GM21447 (cell line): Measurements from ENCODE around the gene EHD4.

Source experiments
- ATAC-seq: cut with Tn5 transposase; IDR thresholded peaks from one replicate; pipeline ENCODE4 v1.9.1; 2021; ENCODE audit not compliant: unreplicated experiment

Gene EHD4

GRCh38 chr15:41981371-41982132 is 9.2 kb upstream of the EHD4 start:
- ATAC-seq = no peak

DNA sequence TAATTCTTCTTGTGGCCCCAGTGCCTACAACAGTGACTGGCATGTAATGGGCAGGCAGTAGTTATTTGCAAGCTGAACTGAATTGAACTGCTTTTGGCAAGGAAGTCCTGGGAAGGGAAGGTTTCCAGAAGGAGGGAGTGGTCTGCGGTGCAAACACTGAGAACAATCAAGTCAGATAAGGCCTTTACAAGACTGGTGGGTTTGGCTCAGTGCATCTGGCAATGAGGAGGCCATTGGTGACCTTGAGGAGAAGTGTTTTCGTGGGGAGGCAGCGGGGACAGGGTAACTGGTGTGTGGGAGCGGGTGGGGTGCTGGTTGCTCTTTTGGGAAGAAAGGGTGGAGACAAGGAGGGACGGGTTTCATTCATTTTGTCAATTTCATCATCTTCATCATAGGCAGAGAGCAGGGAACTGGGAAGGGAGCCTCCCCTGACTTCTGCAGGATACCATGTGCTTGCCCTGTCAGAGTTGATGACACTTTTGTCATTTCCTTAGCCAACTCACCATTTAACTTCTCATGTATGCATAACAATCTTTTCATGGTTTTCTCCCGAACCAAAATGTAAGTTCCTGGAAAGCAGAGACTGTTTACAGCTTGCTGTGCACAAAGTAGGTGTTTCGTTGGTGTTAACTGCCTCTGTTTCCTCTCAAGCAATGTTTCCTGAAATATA is 8.4 kb upstream of the EHD4 start:
- no peak for ATAC-seq

DNA sequence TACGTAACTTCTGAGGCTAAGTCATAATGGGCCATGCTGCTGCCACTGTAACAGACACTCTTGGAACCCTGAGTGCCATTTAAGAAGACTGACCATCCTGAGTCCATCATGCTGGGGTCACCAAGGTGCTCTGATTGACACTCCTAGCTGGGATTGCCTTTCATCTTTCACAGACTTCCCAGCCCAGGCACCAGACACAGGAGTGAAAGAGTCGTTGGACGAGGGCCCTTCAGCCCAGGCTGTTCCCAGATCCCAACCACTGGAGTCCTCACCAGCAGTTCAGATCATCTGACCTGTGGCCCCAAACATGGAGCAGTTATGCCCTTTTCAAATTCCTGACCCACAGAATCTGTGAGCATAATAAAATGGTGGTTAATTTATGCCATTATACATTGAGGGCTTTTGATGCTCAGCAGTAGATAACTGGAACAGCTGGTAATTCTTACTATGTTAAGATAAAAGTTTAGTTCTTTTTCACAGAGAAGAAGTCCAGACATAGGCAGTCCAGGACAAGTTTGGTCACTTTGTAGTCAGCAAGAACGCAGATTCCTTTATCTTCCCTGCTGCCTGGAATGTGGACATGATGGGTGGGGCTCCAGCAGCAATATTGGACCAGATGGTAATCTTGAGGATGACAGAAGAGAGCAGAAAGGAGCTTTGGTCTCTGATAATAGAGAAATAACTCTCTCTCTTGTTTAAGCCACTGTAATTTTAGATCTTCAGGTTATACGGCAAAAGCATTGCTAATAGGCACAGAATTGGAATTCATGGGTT is 7.3 kb upstream of the EHD4 start:
- ATAC-seq = no peak

GRCh38 chr15:41978534-41978933 is 6.2 kb upstream of the EHD4 start:
- ATAC-seq = no peak

DNA sequence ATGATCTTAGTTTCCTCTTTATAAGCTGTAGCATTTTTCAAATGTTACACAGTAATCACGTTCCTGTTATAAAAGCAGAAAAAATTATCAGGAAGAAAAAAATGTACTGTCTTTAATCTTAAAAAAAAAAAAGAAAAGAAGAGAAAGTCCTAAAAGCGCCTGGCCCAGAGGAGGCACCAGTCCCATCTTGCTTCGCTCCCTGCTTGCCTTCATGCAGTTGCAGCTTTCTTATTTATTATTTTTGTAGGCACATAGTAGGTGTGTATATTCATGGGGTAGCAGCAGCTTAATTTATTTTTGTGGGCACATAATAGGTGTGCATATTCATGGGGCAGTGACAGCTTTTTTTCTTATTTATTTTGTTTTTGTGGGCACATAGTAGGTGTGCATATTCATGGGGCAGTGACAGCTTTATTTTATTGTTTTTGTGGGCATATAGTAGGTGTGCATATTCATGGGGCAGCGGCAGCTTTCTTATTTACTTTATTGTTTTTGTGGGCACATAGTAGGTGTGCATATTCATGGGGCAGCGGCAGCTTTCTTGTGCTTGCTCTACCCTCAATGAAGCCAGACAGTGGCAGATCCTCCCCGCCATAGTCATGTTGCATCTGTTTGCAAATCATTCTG is 5.5 kb upstream of the EHD4 start:
- ATAC-seq = no peak

DNA sequence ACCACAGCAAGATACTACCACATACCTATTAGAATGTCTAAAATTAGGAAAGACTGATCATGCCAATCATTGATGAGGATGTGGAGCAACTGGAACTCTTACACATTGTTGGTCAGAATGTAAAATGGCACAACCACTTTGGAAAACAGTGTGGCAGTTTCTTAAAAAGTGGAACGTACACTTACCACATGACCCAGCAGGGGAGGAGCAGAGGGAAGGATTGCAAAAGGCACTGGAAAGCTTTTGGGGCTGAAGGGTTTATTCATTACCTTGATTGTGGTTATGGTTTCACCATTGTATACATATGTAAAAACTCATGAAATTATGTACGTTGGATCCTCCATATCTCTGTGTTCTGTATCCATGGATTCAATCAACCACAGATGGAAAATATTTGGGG is 3.3 kb upstream of the EHD4 start:
- ATAC-seq = no peak

- ATAC-seq = no peak
These were observed 1.7 kb upstream of the EHD4 start for GRCh38 chr15:41974041-41974440.

DNA sequence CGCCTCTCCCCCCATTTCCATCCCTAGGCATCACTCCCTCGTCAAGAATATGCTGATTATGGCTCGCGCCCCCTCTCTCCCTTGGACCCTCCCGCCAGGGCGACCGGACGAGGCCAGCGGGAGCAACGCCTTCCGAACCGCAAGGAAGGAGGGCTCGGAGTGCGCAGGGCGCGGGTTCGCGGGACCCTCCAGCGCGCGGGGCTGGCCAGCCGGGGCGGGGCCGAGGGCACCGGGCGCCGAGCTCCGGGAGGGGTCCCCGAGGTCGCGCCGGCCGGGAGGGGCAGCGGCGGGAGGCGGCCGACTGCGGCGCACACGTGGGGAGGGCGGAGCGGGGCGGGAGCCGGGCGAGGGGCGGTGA is 483 bp downstream of the EHD4 start:
- peak; percentile 16 for ATAC-seq

DNA sequence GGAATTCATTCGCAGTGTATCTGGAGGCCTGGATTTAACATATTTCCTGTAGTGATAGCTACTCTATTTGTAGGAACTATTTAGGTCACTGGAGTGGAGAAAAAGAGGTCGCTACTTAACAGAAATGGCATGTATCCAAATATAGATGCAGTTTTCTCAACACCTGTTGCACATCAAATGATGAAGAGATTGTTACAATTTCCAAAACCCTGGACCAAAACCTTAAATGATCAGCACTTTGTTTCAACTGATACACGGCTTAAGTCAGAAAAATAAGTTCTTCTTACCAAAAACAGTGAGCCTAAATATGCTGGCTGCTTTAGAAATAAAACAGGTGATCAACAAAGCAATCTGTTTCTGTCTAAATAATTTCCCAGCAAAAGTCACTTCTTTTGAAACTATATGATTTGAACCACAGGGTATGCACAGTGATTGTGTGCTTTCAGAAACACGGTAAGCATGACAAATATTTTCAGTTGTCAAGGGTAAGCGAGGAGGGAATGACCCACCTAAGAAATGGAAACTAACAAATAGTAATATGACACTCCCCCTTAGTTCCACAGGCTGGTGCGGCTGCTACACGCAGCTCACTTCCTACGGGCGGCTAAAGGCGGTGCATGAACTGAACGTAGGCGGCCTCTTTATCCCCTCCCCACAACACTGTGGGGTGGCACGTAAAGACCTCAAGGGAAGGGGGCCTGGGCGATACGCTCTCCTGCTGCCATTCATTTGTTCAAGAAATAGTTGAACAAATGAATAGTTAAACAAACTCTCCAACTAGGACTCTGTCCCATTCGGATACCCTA is 1.1 kb downstream of the EHD4 start:
- ATAC-seq = peak; percentile 44

DNA sequence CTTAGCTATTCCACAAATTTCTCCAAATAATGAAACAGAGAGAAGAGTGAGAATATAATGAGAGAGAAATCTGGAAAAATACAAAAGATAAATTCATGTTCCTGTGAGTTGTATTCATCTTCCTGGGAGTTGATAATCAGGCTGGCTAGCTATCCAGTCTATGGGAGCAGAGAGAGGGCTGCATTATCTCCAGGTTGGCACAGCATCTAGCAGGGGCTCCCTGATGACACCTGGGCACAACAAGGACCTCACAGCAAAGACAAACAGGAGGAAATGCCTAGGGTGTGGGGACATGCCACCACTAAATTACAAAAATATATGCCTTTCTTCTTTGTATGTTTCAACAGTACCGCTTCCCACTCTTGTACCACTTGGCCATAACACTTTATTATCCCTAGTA is 1.9 kb downstream of the EHD4 start:
- ATAC-seq = no peak

DNA sequence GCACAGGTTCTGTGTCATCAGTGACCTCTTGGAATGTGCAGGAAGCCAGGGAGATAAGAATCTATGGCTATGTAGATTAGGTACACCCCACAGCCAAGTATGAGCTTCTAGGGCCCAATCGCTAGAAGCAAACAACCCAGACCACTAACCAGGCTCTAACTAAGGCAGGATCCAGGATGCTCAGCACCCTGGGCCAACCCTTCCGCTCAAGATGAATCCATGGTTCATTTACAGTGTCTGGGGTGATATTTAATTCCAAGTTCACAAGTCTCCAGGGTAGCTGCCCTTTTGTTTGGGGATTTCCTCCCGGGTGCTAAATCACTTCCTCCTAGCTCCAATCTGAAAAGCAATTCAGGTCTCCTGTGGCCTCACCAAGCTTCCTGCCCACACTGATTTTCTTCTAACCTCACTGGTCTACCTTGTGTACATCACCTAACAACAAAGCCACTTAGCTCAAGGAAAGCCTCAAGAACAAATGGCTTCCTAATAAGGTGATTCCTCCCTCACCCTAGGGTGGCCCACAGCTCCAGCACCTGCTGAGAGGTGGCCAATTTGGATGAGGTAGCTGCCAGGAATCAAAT is 2.4 kb downstream of the EHD4 start:
- no peak for ATAC-seq

GRCh38 chr15:41968701-41969100 is 3.7 kb downstream of the EHD4 start:
- no peak for ATAC-seq

DNA sequence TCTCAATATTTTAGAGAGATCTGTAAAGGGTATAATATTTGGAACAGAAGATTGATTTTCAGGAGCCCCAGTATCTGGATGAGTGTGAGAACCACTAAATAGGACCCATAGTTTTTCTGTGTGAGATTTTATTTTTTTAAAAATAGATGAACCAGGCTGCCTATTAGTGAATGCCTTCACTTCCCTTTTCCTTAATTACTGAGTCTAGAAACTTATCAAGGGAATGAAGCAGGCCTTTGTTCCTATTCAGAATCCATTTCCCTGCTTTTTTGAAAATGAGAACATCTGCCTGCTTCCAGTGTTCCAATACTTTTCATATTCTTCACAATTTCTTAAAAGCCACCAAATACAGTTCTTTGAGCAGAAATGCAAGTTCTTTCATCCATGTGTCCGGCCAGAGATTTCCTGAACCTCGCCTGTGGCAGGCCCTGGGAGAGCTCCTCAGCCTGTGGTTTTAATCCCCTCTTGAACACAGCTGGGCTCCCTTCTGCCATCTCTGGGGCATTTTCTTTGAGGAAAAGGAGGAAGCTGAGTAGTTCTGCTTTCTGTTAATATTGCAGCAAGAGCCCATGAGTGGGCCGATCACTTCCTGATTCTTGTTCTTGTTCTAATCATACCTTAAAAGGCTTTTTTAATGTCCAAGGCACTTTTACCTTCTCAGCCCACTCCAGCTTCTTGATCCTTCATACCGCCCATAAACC is 4.7 kb downstream of the EHD4 start:
- ATAC-seq = no peak

DNA sequence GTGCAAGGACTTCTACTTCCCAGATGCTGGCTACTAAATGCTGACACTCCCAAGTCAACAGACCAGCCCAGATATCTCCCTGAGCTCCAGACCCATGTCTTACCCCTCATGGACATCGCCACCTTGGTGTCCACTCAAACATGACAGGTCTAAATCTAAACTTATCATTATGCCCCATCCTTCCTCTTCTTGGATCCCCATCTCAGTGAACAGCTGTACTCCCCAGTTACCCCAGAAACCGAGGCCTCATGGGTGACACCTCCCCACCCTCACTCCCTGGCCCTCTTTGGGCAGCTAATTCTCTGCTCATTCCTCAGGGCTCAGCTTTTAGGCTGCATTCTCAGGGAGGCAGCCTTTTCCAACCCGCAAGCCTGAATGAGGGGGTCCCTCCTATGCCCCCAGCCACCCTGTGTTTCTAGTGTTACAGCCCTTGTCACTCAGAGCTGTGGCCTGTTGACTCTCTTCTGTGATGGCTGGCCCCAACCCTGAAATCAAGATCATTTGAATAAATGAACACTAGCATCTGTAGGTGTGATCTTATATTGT is 5.4 kb downstream of the EHD4 start:
- no peak for ATAC-seq

DNA sequence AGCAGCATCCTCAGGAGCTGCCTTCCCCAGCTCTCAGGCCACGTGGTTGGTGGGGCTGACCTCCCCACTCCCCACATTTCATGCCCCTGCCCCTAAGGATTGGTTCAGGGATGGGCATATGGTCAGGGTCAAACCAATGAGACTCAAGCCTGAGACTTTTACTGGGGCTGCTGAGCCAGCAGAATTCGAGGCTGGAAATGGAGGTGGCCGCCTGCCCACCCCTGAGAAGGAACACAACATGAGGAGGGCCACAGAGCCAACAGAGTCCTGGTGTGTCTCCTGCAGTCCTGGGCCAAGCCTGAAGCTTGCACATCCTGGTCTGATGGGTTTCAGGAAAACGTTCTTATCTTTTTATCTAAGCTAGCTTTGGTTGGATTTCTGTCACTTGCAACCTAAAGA is 5.9 kb downstream of the EHD4 start:
- no peak for ATAC-seq

- ATAC-seq = no peak
These were observed 6.6 kb downstream of the EHD4 start for GRCh38 chr15:41965441-41966413.

DNA sequence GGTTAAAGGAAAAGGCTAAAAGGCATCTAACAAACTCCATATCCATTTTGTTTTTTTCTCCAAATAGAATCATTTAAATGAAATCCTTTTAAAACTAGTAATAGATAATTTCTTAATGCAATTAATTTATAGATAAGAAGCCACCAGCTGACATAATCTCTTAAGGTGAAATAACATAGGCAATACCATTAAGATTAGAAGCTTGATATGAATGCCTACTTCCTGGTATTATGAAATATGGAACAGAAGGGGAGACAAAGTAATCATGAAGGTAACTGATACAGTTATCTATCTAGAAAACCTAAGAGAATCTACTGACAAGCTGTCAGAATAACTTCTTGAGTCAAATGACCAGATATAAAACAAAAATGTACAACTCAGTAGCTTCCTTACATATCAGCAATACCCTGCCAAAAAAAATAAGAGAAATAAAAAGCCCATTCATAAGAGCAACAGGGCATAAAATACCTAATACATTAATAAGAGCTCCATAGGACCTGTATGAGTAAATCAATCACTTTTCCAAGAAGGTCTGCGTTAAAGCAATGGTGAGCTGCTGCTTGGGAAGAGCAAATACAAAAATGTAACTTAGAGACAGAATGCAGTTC is 10.7 kb downstream of the EHD4 start:
- ATAC-seq = no peak

DNA sequence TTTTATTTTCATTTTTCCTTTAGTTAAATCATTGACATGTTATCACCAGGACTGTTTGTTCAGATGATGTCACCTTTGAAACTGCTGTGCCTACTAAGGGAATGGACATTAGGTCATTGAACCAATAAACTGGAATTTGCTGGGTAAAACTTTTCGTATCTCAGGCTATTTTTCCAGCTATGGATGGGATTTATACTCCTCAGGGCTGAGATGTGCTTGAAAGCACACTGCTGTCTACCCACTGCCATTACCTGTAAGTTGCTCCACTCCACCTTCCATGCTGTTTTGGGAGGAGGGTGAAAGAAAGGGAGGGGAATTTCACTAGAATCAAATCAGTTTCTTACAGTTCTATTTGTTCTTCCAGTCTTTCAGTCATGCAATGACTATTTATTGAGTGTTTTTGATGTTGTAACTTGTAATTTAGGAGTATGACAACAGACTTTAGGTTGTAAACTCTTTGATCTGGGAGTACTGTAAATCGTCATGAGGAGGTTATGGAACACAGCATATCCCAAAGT is 11.3 kb downstream of the EHD4 start:
- no peak for ATAC-seq
